CD4-positive, CD25-positive, alpha-beta regulatory T cell (primary cell): ENCODE measurements around the gene DIAPH1. TPM values are rescaled to one million over a fixed set of nuclear protein-coding genes. Genes with fewer than 3 reads are reported as not detected.

Experiments
- ATAC-seq, 2 donors: fragments of 150-1000 bp; cut with Tn5 transposase; one replicate each; pipeline ENCODE4 v1.10.0; 2021; ENCODE audit warnings: low read depth in 2 of 2, moderate number of reproducible peaks in 2 of 2, moderate library complexity in 1 of 2
- DNase-seq, 3 donors: peaks; one replicate each; pipeline versions ENCODE4 v3.0.0 to v3.0.0-alpha.2; 2012 to 2022; ENCODE audit warnings: mixed read lengths in 1 of 3
- H3K27ac ChIP-seq: one replicate; pipeline ENCODE4 v1.7.0; 2013; ENCODE audit warnings: mild to moderate bottlenecking, low read length; ENCODE audit not compliant: insufficient read depth, poor library complexity, severe bottlenecking
- H3K27me3 ChIP-seq: one replicate; pipeline ENCODE4 v1.7.0; 2013; ENCODE audit warnings: low read length; ENCODE audit not compliant: control insufficient read depth, insufficient read depth
- H3K36me3 ChIP-seq: one replicate; pipeline ENCODE4 v1.7.0; 2013; ENCODE audit warnings: mild to moderate bottlenecking, low read length, moderate library complexity; ENCODE audit not compliant: control insufficient read depth, insufficient read depth
- H3K4me1 ChIP-seq: 2 replicates; pipeline ENCODE4 v1.7.0; 2013; ENCODE audit warnings: mild to moderate bottlenecking, low read length; ENCODE audit not compliant: insufficient read depth, control insufficient read depth, poor library complexity, severe bottlenecking
- H3K4me3 ChIP-seq: one replicate; pipeline ENCODE4 v1.7.0; 2013; ENCODE audit warnings: low read depth, mild to moderate bottlenecking, low read length, moderate library complexity
- H3K9me3 ChIP-seq, 2 experiments: 1 replicate in 1 of 2; 2 replicates in 1 of 2; pipeline ENCODE4 v1.7.0; 2013; ENCODE audit warnings: low read length in 2 of 2, mild to moderate bottlenecking in 1 of 2, moderate library complexity in 1 of 2; ENCODE audit not compliant: control insufficient read depth in 2 of 2
- H3K27ac Mint-ChIP-seq, 3 donors: one replicate each; pipeline ENCODE4 v1.8.0; 2020 to 2022; ENCODE audit warnings: mild to moderate bottlenecking in 3 of 3, mixed read lengths in 3 of 3, moderate library complexity in 2 of 3
- H3K27me3 Mint-ChIP-seq: one replicate; pipeline ENCODE4 v1.8.0; 2022; ENCODE audit warnings: mild to moderate bottlenecking, mixed read lengths
- H3K36me3 Mint-ChIP-seq: one replicate; pipeline ENCODE4 v1.8.0; 2020; ENCODE audit warnings: mixed read lengths
- H3K4me1 Mint-ChIP-seq, 4 donors: one replicate each; pipeline ENCODE4 v1.8.0; 2020 to 2022; ENCODE audit warnings: mixed read lengths in 4 of 4, mild to moderate bottlenecking in 1 of 4
- H3K4me3 Mint-ChIP-seq, 4 donors: one replicate each; pipeline ENCODE4 v1.8.0; 2020 to 2022; ENCODE audit warnings: mild to moderate bottlenecking in 4 of 4, mixed read lengths in 4 of 4, moderate library complexity in 3 of 4
- H3K9me3 Mint-ChIP-seq, 7 donors: one replicate each; pipeline ENCODE4 v1.8.0; 2020 to 2022; ENCODE audit warnings: mixed read lengths in 7 of 7, mild to moderate bottlenecking in 3 of 7, moderate library complexity in 2 of 7
- polyA plus RNA-seq, 4 donors: library from polyadenylated mRNA; unstranded; fragments of 300-500 nt; fragmentation: Illumina TruSeq; gene quantifications; one replicate each; pipeline ENCODE4 v1.2.3, GENCODE V29; 2021
- total RNA-seq: library from RNA; stranded (reverse); gene quantifications from one replicate; pipeline ENCODE4 v1.2.3, GENCODE V29; 2022

Gene DIAPH1
- total and polyA plus RNA-seq, 5 donors from 2014 or later: 86.1 to 287 (median 91.3) TPM

DNA sequence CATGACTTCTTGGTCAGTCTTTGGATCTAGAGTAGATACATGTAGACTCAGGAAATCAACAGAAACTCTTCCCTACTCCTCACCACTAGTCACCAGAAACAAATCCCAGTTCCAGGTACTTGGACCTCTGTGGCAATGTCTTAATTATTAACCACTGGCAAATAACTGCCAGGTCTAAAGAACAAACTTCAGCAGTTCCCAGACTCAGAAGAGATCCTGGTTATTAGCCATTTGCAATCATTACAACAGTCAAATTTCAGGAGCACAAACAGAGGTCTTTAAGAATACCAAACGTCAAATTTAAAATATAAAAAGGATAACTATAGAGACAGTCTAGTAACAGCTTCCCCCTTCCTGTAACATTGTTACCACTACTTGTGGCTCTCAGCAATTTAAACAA, 10.2 kb downstream of the DIAPH1 start:
- peak overlapping the region; percentile 65 to 82 (median 78) for H3K4me3 Mint-ChIP-seq
- Histone ChIP-seq H3K27me3 (no peaks in the 10 kb centered on the region), H3K36me3 (no peaks in the 10 kb centered on the region), H3K27ac (peak overlapping the region; percentile 90), H3K9me3 (no peaks in the 10 kb centered on the region), H3K4me3 (peak overlapping the region; percentile 69), H3K4me1 (peaks cover 93% of the 10 kb centered on the region)
- H3K27ac Mint-ChIP-seq: peak overlapping the region; percentile 92 to 97 (median 92)
- peaks cover 36 to 96% (median 79%) of the 10 kb centered on the region in 4 donors for H3K4me1 Mint-ChIP-seq
- H3K9me3 Mint-ChIP-seq: no peaks in the 10 kb centered on the region
- ATAC-seq (no peak), DNase-seq (no peak)
- H3K27me3 Mint-ChIP-seq: no peaks in the 10 kb centered on the region
- H3K36me3 Mint-ChIP-seq: peaks cover 17% of the 10 kb centered on the region

DNA sequence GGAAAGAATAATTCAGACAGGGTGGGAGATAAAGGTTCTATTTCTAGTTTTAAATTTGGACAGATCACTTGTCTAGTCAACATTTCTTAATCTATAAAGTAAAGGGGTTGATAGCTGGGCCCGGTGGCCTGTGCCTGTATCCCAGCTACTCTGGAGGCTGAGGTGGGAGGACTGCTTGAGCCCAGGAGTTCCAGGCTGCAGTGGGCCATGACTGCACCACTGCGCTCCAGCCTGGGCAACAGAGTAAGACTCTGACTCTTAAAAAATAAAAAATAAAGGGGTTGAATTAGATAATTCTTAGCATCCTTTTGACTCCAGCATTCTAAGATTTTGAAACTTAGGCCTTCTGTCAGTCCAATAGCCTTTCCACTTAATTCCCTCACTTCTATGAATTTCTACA, 10.8 kb downstream of the DIAPH1 start:
- peak overlapping the region; percentile 90 for H3K27ac ChIP-seq
- Mint-ChIP-seq H3K9me3 (no peaks in the 10 kb centered on the region), H3K27me3 (no peaks in the 10 kb centered on the region), H3K36me3 (peaks cover 17% of the 10 kb centered on the region), H3K4me3 (peak overlapping the region; percentile 65 to 83 (median 80)), H3K4me1 (peaks cover 36 to 95% (median 75%) of the 10 kb centered on the region in 4 donors), H3K27ac (peak overlapping the region; percentile 92 to 97 (median 92))
- no peak for ATAC-seq
- H3K36me3 ChIP-seq: no peaks in the 10 kb centered on the region
- H3K27me3 ChIP-seq: no peaks in the 10 kb centered on the region
- DNase-seq: no peak
- H3K9me3 ChIP-seq: no peaks in the 10 kb centered on the region
- H3K4me1 ChIP-seq: peaks cover 93% of the 10 kb centered on the region
- H3K4me3 ChIP-seq: peak overlapping the region; percentile 86

DNA sequence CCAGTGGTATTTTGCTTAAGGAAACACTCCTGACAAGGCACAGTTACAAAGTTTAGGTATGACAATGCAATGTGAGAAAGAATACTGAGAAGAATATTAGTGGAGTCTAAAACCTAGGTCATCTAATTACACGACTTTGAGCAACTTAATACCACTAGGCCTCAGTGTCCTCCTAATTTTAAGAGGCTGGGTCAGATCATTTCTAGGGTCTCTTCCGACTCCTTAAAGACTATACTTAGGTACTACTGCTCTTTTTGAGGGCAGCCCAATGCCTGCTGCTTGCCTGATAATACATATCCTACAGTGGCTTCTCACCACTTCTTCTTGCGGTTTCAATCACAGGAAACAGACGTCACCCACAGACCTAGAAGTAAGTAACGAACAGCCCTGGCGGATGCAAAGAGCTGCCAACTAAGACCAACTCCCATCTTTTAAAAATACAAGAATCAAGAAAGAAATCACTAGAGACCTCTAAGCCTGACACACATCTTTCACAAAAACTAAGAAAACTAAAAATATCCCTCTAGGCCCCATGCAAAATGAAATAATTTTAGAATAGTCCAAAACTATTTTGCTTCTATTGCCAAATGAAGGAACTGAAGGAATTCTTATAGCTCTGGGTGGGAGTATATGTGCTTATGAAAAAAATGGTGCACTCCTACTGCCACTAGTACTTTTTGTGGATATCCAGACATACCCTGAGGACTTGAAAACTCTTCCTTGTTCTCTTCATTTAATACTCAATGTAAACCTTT, 13.1 kb downstream of the DIAPH1 start:
- peak; percentile 72 to 95 (median 88) for DNase-seq
- Mint-ChIP-seq H3K4me1 (peaks cover 34 to 96% (median 71%) of the 10 kb centered on the region in 4 donors), H3K9me3 (no peaks in the 10 kb centered on the region), H3K27ac (peak overlapping the region; percentile 90 to 97 (median 92)), H3K36me3 (peaks cover 14% of the 10 kb centered on the region), H3K4me3 (peak overlapping the region; percentile 78 to 84 (median 82)), H3K27me3 (no peaks in the 10 kb centered on the region)
- H3K4me3 ChIP-seq: peak overlapping the region; percentile 86
- H3K36me3 ChIP-seq: no peaks in the 10 kb centered on the region
- H3K27me3 ChIP-seq: no peaks in the 10 kb centered on the region
- peak; percentile 99 for ATAC-seq
- peaks cover 89% of the 10 kb centered on the region for H3K4me1 ChIP-seq
- H3K9me3 ChIP-seq: no peaks in the 10 kb centered on the region
- peak overlapping the region; percentile 90 for H3K27ac ChIP-seq

GRCh38 chr5:141603923-141604717, 14.7 kb downstream of the DIAPH1 start:
- Mint-ChIP-seq H3K27me3 (no peaks in the 10 kb centered on the region), H3K36me3 (peaks cover 11% of the 10 kb centered on the region), H3K4me1 (peaks cover 35 to 96% (median 77%) of the 10 kb centered on the region in 4 donors), H3K27ac (peak overlapping the region; percentile 90 to 93 (median 92)), H3K4me3 (peak overlapping the region; percentile 76 to 92 (median 84)), H3K9me3 (no peaks in the 10 kb centered on the region)
- H3K36me3 ChIP-seq: no peaks in the 10 kb centered on the region
- DNase-seq (peak in 1 of 3 donors; percentile 41), ATAC-seq (no peak)
- no peaks in the 10 kb centered on the region for H3K27me3 ChIP-seq
- no peaks in the 10 kb centered on the region for H3K9me3 ChIP-seq
- peaks cover 93% of the 10 kb centered on the region for H3K4me1 ChIP-seq
- peak overlapping the region; percentile 90 for H3K27ac ChIP-seq
- H3K4me3 ChIP-seq: peak overlapping the region; percentile 86

DNA sequence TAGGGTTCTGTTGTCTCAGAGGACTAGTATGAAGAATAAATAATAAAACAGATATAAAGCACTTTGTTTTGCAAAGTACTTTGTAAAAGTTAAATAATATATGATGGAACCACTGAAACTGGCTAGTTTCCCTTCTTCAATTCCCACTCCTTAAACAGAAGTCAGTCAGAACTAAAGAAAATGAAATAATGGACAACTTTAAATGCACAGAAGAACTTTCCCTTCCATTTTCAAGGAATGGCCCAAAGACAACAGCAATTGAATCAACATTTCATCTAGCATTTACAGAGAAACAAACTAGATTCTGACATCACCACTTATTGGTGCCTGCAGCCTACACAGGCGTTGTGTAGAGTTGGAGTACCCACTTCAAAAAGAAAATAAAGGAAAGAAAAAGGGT, 16.2 kb downstream of the DIAPH1 start:
- Mint-ChIP-seq H3K36me3 (peaks cover 8% of the 10 kb centered on the region), H3K27me3 (no peaks in the 10 kb centered on the region), H3K27ac (peak overlapping the region; percentile 85 to 92 (median 90)), H3K4me3 (peak overlapping the region; percentile 56 to 73 (median 57)), H3K4me1 (peaks cover 38 to 96% (median 78%) of the 10 kb centered on the region in 4 donors), H3K9me3 (no peaks in the 10 kb centered on the region)
- H3K9me3 ChIP-seq: no peaks in the 10 kb centered on the region
- H3K27me3 ChIP-seq: no peaks in the 10 kb centered on the region
- H3K4me3 ChIP-seq: peak overlapping the region; percentile 86
- H3K36me3 ChIP-seq: no peaks in the 10 kb centered on the region
- peaks cover 93% of the 10 kb centered on the region for H3K4me1 ChIP-seq
- H3K27ac ChIP-seq: peak overlapping the region; percentile 90
- no peak for ATAC-seq
- DNase-seq: no peak

DNA sequence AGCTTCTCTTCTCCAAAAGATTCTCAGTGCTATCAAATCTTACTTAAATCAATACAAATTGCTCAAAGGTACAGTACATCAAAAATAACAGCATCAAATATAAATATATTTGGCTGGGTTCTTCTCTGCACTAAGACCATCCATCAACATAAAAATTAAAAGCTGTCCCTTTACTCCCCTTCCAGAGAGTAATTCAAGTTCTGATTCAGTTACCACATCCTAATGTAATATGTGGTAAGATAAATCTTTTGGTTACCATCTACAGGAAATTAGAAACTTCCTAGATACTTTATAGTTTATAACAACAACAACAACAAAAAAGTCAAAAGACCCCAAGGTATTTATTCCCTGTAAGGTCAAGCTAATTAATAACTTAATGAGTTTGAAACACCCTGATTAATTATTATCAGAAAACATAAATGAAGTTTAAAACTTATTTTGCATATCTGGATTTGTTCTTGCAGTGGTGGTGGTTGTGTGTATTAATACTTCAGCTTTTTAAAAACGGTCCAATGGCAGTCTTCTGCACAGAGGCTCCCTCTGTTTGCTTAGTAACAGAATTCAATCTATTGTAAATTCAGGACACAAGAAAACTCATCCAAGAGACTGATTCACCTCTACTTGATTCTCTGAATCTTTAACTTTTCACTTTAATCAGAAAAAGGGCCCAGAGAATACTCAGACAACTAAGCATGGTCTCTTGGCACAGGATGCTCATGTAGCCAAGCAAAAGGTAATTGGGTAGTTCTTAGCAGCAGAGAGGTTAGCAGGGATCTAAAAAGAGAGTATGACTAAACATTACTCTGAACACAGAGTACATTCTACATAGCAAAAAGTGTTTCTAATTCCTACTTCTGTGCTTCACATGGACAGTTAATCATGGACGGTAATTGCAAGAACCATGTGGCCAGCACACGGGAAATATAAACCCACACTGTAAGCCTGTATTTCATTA, 20.1 kb downstream of the DIAPH1 start:
- peak in 1 of 3 donors; percentile 35 for DNase-seq
- Histone ChIP-seq H3K36me3 (peaks cover 16% of the 10 kb centered on the region), H3K27ac (peak overlapping the region; percentile 72), H3K4me3 (peak overlapping the region; percentile 63), H3K4me1 (peaks cover 69% of the 10 kb centered on the region), H3K9me3 (no peaks in the 10 kb centered on the region), H3K27me3 (no peaks in the 10 kb centered on the region)
- H3K4me3 Mint-ChIP-seq: peak overlapping the region; percentile 57 to 74 (median 66)
- H3K4me1 Mint-ChIP-seq: peaks cover 33 to 91% (median 66%) of the 10 kb centered on the region in 4 donors
- peak overlapping the region; percentile 77 to 92 (median 89) for H3K27ac Mint-ChIP-seq
- peaks cover 11% of the 10 kb centered on the region for H3K36me3 Mint-ChIP-seq
- H3K27me3 Mint-ChIP-seq: no peaks in the 10 kb centered on the region
- no peaks in the 10 kb centered on the region for H3K9me3 Mint-ChIP-seq
- peak; percentile 77 to 86 for ATAC-seq

DNA sequence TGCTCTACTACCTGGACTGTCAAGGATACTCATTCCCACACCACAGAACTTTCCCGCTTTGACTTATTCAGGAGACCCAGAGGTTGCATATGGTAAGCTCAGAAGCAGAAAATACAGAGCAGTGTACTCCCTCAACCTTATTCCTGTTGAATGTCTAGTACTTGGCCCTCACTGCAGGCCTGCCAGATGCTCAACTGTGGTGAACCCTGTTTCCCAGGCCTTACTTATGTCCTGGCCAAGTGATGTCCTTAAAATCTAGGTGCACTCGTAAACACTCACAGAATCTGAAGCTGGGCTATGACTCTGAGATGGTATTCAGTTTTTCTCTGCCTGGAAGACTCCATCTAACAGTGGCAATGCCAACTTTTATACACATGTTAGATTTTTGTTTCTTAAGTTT, 21.0 kb downstream of the DIAPH1 start:
- Histone ChIP-seq H3K27me3 (no peaks in the 10 kb centered on the region), H3K9me3 (no peaks in the 10 kb centered on the region), H3K4me1 (peaks cover 66% of the 10 kb centered on the region), H3K36me3 (peaks cover 22% of the 10 kb centered on the region), H3K27ac (peak overlapping the region; percentile 72), H3K4me3 (peak overlapping the region; percentile 63)
- Mint-ChIP-seq H3K27me3 (no peaks in the 10 kb centered on the region), H3K36me3 (peaks cover 12% of the 10 kb centered on the region), H3K4me1 (peaks cover 35 to 90% (median 66%) of the 10 kb centered on the region in 4 donors), H3K4me3 (peak overlapping the region in 3 of 4 donors; percentile 18 to 73 (median 34)), H3K9me3 (no peaks in the 10 kb centered on the region), H3K27ac (peak overlapping the region; percentile 56 to 94 (median 83))
- ATAC-seq (no peak), DNase-seq (no peak)
